Lower leg skin (tissue), 3 donors: ENCODE measurements around the gene LRRC32.

Experiments used
- CTCF ChIP-seq, 3 donors: fragments of 450-650 bp; IDR thresholded peaks; one replicate each; pipeline ENCODE4 v1.5.1; 2016; ENCODE audit warnings: antibody characterized with exemption in 3 of 3, mild to moderate bottlenecking in 3 of 3, moderate library complexity in 2 of 3
- POLR2A ChIP-seq, 2 donors: fragments of 450-650 bp; IDR thresholded peaks; one replicate each; pipeline ENCODE4 v1.6.1; 2016 to 2017; ENCODE audit warnings: antibody characterized with exemption in 2 of 2, mild to moderate bottlenecking in 1 of 2, moderate library complexity in 1 of 2

GRCh38 chr11:76641905-76642304 lies 28.6 kb downstream of the LRRC32 start:
- TF ChIP-seq CTCF (IDR thresholded peaks at IDR 0.05), result no peak
- TF ChIP-seq POLR2A (IDR thresholded peaks at IDR 0.05), result no peak
